Stomach smooth muscle (tissue), 2 donors: ENCODE results near the gene SIPA1L3.

Experiments
- H3K27ac ChIP-seq: one replicate; pipeline ENCODE4 v1.7.0; 2013; ENCODE audit warnings: mild to moderate bottlenecking, low read length, inconsistent platforms
- H3K27me3 ChIP-seq, 2 donors: one replicate each; pipeline ENCODE4 v1.7.0; 2013; ENCODE audit warnings: low read length in 2 of 2; ENCODE audit not compliant: insufficient read depth in 2 of 2, control insufficient read depth in 1 of 2
- H3K36me3 ChIP-seq, 2 donors: one replicate each; pipeline ENCODE4 v1.7.0; 2013; ENCODE audit warnings: low read length in 2 of 2; ENCODE audit not compliant: control insufficient read depth in 2 of 2, insufficient read depth in 2 of 2
- H3K4me1 ChIP-seq: one replicate; pipeline ENCODE4 v1.7.0; 2013; ENCODE audit warnings: low read length; ENCODE audit not compliant: control insufficient read depth, insufficient read depth
- H3K4me3 ChIP-seq, 2 donors: one replicate each; pipeline ENCODE4 v1.7.0; 2013; ENCODE audit warnings: low read length in 2 of 2
- H3K9ac ChIP-seq, 2 donors: one replicate each; pipeline ENCODE4 v1.7.0; 2013; ENCODE audit warnings: low read length in 2 of 2, mild to moderate bottlenecking in 1 of 2
- H3K9me3 ChIP-seq, 2 donors: one replicate each; pipeline ENCODE4 v1.7.0; 2013; ENCODE audit warnings: low read length in 2 of 2; ENCODE audit not compliant: control insufficient read depth in 2 of 2
- donor health status: healthy.
- donor health status: Pancreatic carcinoma.

SIPA1L3 gene

DNA sequence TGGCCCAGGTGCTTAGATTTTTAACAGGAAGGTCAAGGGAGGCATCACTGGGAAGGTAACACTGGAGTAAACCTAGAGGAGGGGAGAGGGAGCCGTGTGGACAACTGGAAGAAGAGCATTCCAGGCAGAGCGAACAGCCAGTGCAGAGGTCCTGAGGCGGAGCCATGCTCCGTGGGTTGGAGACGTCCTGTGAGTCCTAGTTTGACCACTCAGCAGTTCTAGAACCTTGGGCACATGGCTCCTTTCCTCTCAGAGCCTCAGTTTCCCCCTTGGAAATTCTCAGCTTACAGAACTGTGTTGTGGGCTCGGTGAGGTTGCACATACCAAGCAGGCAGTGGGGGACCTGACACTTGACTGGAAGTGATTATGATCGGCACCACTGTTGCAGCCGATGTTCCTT lies 186.1 kb downstream of the SIPA1L3 start:
- H3K27ac ChIP-seq = no peak overlapping the region
- H3K27me3 ChIP-seq = no peaks in the 10 kb centered on the region
- no peaks in the 10 kb centered on the region for H3K9me3 ChIP-seq
- H3K36me3 ChIP-seq = peaks cover 4 to 5% of the 10 kb centered on the region in 2 donors
- no peak overlapping the region for H3K4me3 ChIP-seq
- peaks cover 3% of the 10 kb centered on the region for H3K4me1 ChIP-seq
- H3K9ac ChIP-seq = no peak overlapping the region

DNA sequence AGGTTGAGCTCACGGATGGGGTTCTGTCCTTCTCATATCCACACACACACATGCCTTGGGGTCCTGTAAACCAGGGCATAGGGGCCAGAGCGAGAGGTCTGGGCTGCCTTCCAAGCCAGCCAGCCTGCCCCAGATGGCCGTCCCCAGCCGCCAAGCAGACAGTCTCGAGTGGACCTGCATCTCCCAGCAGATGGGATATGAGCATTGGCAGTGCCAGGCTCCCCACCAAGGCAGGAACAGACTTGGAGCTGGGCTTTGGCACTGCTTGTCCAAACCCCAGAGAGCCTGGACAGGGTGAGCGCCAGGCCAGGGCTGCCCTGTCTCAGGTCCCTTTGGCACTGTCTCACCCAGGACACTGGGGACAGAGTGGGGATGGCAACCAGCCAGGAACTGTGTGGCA lies 186.6 kb downstream of the SIPA1L3 start:
- peaks cover 3% of the 10 kb centered on the region for H3K4me1 ChIP-seq
- no peak overlapping the region for H3K27ac ChIP-seq
- no peak overlapping the region for H3K4me3 ChIP-seq
- peaks cover 0 to 5% of the 10 kb centered on the region in 2 donors for H3K36me3 ChIP-seq
- H3K9ac ChIP-seq = no peak overlapping the region
- H3K9me3 ChIP-seq = no peaks in the 10 kb centered on the region
- H3K27me3 ChIP-seq = no peaks in the 10 kb centered on the region

DNA sequence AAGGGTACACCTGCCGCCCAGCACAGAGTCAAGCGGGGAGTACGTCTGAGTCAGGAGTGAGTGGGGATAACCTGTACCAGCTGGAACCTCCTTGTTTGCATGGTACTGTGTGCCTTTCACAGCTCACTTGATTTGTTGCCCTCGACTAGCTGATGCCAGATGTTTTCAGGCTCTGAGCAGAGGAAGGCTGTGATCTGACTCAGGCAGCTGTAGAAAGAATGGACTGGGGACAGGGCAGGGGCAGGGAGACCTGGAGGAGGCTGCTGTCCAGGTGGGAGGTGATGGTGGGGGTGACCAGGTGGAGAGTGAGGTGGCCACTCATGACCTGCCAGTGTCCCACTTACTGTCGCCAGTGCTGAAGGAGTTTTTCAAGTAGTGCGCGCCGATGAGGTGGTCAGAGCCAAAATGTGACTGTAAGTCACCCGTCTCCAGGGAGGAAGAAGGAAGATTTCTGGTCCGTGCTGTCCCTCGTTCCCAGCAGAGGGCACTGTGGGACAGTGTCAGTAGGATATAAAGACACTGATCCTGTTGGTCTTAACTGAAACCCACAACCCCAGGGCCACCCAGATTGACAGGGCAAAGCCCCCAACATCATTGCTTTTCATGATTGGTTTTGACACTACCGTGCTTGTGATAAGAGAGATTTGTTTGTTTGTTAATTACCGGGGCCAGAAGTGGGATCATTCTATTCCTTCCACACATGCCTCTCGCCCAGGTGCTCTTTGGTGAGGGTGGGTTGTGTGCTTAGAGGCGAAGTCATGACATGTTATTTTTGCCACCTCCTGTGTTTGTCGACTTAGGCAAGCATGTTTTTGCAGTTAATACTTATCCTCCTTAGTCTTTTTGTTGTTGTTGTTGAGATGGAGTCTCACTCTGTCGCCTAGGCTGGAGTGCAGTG lies 188.7 kb downstream of the SIPA1L3 start:
- no peaks in the 10 kb centered on the region for H3K27me3 ChIP-seq
- no peak overlapping the region for H3K4me3 ChIP-seq
- H3K9ac ChIP-seq = no peak overlapping the region
- H3K36me3 ChIP-seq = peaks cover 11 to 12% of the 10 kb centered on the region in 2 donors
- H3K4me1 ChIP-seq = peaks cover 3% of the 10 kb centered on the region
- H3K9me3 ChIP-seq = no peaks in the 10 kb centered on the region
- H3K27ac ChIP-seq = no peak overlapping the region

DNA sequence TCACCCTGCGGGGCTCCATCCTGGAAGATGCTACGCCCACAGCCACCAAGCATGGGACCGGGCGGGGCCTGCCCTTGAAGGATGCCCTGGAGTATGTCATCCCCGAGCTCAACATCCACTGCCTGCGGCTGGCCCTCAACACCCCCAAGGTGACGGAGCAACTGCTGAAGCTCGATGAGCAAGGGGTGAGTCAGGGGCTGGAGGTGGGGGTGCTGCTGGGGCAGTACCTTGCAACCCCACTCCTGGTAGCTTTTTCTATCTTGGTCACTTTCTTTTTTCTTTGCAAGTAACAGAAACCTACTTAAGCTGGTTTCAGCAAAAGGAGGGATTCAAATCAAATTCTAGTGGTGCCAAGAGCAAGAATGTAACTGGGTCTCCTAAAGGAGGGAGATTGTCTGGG lies 193.0 kb downstream of the SIPA1L3 start:
- Histone ChIP-seq H3K27me3 (no peaks in the 10 kb centered on the region), H3K4me1 (peaks cover 3% of the 10 kb centered on the region), H3K27ac (no peak overlapping the region), H3K4me3 (no peak overlapping the region), H3K9me3 (no peaks in the 10 kb centered on the region), H3K9ac (no peak overlapping the region), H3K36me3 (peaks cover 15 to 22% of the 10 kb centered on the region in 2 donors)

DNA sequence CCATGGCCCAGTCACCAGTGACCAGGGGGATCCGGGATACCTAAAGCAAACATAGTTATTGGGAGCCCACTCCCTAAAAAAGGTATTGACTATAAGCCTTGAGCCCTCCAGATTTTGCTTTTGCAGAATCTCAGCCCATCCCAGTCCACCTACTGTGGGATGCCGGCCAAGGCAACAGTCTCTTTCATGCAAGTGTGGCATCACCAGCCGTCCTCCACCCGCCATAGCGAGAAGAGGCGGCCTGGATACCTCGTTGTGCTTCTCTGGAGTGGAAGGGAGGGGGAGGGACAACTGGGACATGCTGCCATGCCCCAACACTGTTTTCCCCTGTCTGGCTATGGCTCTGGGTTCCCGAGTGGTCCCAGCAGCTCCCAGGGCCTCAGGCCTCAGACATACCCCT lies 193.6 kb downstream of the SIPA1L3 start:
- peaks cover under 1% of the 10 kb centered on the region for H3K4me1 ChIP-seq
- H3K9ac ChIP-seq = no peak overlapping the region
- H3K27ac ChIP-seq = no peak overlapping the region
- H3K36me3 ChIP-seq = peaks cover 15 to 26% of the 10 kb centered on the region in 2 donors
- H3K9me3 ChIP-seq = no peaks in the 10 kb centered on the region
- no peak overlapping the region for H3K4me3 ChIP-seq
- H3K27me3 ChIP-seq = no peaks in the 10 kb centered on the region

DNA sequence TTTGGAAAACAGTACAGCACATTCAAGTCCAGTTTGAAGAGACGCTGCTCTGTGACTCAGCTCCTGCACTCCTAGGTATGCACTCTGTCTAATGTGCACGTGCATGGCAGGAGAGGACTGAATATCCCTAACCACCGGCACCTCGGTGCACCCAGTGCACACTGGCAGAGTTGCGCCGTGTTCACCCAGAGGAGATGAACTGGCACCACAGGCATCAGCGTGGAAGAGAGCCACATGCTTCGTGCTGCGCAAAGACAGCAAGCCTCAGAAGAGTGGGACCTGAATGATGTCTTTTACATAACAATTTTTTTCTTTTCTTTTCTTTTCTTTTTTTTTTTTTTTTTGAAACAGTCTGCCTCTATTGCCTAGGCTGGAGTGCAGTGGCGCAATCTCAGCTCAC lies 194.7 kb downstream of the SIPA1L3 start:
- Histone ChIP-seq H3K9me3 (no peaks in the 10 kb centered on the region), H3K9ac (no peak overlapping the region), H3K4me1 (no peaks in the 10 kb centered on the region), H3K4me3 (no peak overlapping the region), H3K27me3 (no peaks in the 10 kb centered on the region), H3K27ac (no peak overlapping the region), H3K36me3 (peaks cover 18 to 32% of the 10 kb centered on the region in 2 donors)

DNA sequence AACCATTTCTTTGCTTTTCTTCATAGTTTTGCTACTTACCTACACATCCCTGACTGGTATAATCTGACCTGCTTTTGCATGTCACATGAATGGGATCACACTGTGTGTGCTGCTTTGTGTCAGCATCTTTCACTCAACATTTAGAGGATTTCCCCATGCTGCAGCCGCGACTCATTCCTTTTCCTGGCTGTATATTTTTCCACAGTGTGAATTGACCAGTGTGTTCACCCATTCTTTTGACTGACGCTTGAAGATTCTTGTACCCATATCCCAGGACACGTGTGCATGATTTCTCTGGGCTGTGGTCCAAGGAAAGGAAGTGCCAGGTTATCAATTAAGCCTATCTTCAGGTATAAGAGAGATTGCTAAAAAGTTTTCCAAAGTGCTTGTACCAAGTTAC lies 198.6 kb downstream of the SIPA1L3 start:
- Histone ChIP-seq H3K27me3 (no peaks in the 10 kb centered on the region), H3K36me3 (peaks cover 24 to 41% of the 10 kb centered on the region in 2 donors)

DNA sequence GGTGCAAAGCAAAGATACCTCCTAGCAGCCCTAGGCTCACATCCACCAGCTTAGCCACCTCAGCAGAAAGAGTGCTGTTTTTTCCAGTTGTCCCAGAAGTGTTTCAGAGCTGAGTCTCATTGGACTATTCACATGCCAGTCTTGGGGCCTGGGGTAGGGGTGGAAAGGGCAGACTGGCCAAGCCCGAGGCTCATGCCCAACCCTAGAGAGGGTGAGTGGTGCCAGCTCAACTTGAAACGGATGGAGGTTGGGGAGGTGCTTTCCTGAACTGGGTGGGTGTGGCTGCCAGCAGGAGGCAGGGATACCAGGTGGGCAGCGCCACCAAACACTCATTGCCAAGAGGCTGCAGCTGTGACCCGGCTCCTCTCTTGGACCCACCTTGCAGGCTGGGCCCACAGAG lies 200.1 kb downstream of the SIPA1L3 start:
- Histone ChIP-seq H3K27me3 (no peaks in the 10 kb centered on the region), H3K4me3 (no peak overlapping the region), H3K9me3 (no peaks in the 10 kb centered on the region), H3K36me3 (peaks cover 30 to 40% of the 10 kb centered on the region in 2 donors), H3K4me1 (no peaks in the 10 kb centered on the region), H3K27ac (no peak overlapping the region), H3K9ac (no peak overlapping the region)

More for the DNA sequence above, 198.6 kb downstream of the SIPA1L3 start:
- no peak overlapping the region for H3K9ac ChIP-seq
- no peak overlapping the region for H3K4me3 ChIP-seq
- H3K9me3 ChIP-seq = no peaks in the 10 kb centered on the region
- H3K27ac ChIP-seq = no peak overlapping the region
- H3K4me1 ChIP-seq = no peaks in the 10 kb centered on the region

DNA sequence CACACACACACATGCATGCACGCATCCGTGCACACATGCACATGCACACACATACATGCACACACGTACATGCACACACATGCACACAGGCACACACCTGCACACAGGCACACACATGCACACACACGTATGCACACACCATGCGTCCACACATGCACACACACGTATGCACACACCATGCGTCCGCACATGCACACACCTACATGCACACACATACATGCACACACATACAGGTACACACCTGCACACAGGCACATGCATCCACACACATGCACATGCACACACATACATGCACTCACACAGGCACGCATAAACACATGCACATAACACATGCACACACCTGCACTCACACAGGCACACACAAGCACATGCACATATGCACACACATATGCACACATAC lies 204.9 kb downstream of the SIPA1L3 start:
- Histone ChIP-seq H3K4me1 (no peaks in the 10 kb centered on the region), H3K9me3 (no peaks in the 10 kb centered on the region), H3K27ac (no peak overlapping the region), H3K9ac (no peak overlapping the region), H3K36me3 (peaks cover 26 to 28% of the 10 kb centered on the region in 2 donors), H3K4me3 (no peak overlapping the region), H3K27me3 (no peaks in the 10 kb centered on the region)

DNA sequence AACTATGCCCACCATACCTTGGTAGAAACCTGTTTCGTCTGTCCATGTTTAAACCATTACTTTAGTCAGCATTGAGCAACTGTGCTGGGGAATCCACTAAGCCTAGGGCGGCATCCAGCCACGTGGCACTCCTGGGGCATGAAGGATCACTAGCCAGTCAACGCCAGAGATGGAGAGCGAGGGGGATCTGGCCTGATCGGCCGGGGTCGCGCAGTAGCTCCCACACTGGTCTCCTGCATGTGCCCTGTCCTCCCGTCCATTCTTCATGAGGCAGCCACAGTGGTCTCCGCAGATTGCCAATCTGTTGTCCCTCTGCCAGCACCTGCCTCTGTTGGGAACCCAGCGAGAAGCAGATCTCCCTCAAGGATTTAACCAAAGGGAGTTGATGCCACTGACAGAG lies 207.6 kb downstream of the SIPA1L3 start:
- H3K27me3 ChIP-seq = no peaks in the 10 kb centered on the region
- H3K9me3 ChIP-seq = no peaks in the 10 kb centered on the region
- peaks cover 18 to 21% of the 10 kb centered on the region in 2 donors for H3K36me3 ChIP-seq
- H3K4me3 ChIP-seq = no peak overlapping the region
- H3K9ac ChIP-seq = no peak overlapping the region
- H3K4me1 ChIP-seq = no peaks in the 10 kb centered on the region
- no peak overlapping the region for H3K27ac ChIP-seq

DNA sequence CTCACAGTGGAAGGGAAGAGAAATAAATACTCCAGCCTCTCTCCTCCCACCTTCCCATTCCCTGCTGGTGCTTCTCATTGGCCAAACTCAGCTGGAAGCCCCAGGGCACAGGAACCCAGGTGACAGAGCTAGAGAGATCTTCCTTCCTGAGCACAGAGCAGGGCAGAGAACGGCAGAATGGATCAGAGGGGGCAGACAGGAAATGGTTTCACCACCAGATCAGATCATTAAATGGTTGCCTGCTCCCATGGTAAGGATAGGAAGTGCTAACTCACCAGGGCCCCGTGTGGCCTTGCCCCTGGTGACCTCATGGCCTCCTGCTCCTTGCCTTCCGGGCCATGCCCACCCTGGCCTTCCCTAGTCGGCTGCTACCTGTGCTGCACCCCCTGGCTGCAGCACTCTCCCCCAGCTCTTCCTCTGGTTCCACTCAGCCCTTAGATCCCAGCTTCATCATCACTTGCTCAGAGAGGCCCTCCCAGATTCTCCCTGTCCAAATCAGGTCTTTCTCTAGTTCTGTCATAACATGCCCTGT lies 208.3 kb downstream of the SIPA1L3 start:
- Histone ChIP-seq H3K4me1 (no peaks in the 10 kb centered on the region), H3K9ac (no peak overlapping the region), H3K9me3 (no peaks in the 10 kb centered on the region), H3K27me3 (no peaks in the 10 kb centered on the region), H3K27ac (no peak overlapping the region), H3K4me3 (no peak overlapping the region), H3K36me3 (peaks cover 18 to 21% of the 10 kb centered on the region in 2 donors)
